ENCODE measurements around the gene CARMIL1.

Gene CARMIL1

GRCh38 chr6:25462235-25462897 is 183.2 kb downstream of the CARMIL1 start:
- Histone ChIP-seq H3K36me3 (no peaks in the 10 kb centered on the region), H3K4me3 (ENCODE audit: low read depth, low read length) (no peak overlapping the region), H3K27me3 (ENCODE audit: insufficient read depth, low read depth, severe bottlenecking) (no peaks in the 10 kb centered on the region), H3K9me3 (ENCODE audit: severe bottlenecking) (no peaks in the 10 kb centered on the region), H3K27ac (no peak overlapping the region)
- DNase-seq, result no peak
- TF ChIP-seq CTCF (IDR thresholded peaks at IDR 0.05; ENCODE audit: low read depth, low read length), result no peak

- DNase-seq, result no peak
These were observed 184.3 kb downstream of the CARMIL1 start for GRCh38 chr6:25463441-25463840.

GRCh38 chr6:25464225-25464624 is 185.1 kb downstream of the CARMIL1 start:
- no peak for TF ChIP-seq CTCF (IDR thresholded peaks at IDR 0.05; ENCODE audit: low read depth, low read length)
- Histone ChIP-seq H3K27ac (no peak overlapping the region), H3K9me3 (ENCODE audit: severe bottlenecking) (no peaks in the 10 kb centered on the region), H3K4me3 (ENCODE audit: low read depth, low read length) (no peak overlapping the region), H3K36me3 (no peaks in the 10 kb centered on the region), H3K27me3 (ENCODE audit: insufficient read depth, low read depth, severe bottlenecking) (no peaks in the 10 kb centered on the region)
- DNase-seq, result no peak

More at GRCh38 chr6:25463441-25463840, 184.3 kb downstream of the CARMIL1 start:
- TF ChIP-seq CTCF (IDR thresholded peaks at IDR 0.05; ENCODE audit: low read depth, low read length), result no peak
- Histone ChIP-seq H3K9me3 (ENCODE audit: severe bottlenecking) (no peaks in the 10 kb centered on the region), H3K36me3 (no peaks in the 10 kb centered on the region), H3K27me3 (ENCODE audit: insufficient read depth, low read depth, severe bottlenecking) (no peaks in the 10 kb centered on the region), H3K27ac (no peak overlapping the region), H3K4me3 (ENCODE audit: low read depth, low read length) (no peak overlapping the region)

GRCh38 chr6:25465941-25466340 is 186.8 kb downstream of the CARMIL1 start:
- Histone ChIP-seq H3K9me3 (ENCODE audit: severe bottlenecking) (no peaks in the 10 kb centered on the region), H3K27me3 (ENCODE audit: insufficient read depth, low read depth, severe bottlenecking) (no peaks in the 10 kb centered on the region), H3K27ac (no peak overlapping the region), H3K36me3 (no peaks in the 10 kb centered on the region), H3K4me3 (ENCODE audit: low read depth, low read length) (no peak overlapping the region)
- DNase-seq, result no peak
- TF ChIP-seq CTCF (IDR thresholded peaks at IDR 0.05; ENCODE audit: low read depth, low read length), result no peak

GRCh38 chr6:25468881-25469280 is 189.7 kb downstream of the CARMIL1 start:
- no peak for DNase-seq
- Histone ChIP-seq H3K9me3 (ENCODE audit: severe bottlenecking) (no peaks in the 10 kb centered on the region), H3K27ac (no peak overlapping the region), H3K4me3 (ENCODE audit: low read depth, low read length) (no peak overlapping the region), H3K27me3 (ENCODE audit: insufficient read depth, low read depth, severe bottlenecking) (no peaks in the 10 kb centered on the region), H3K36me3 (no peaks in the 10 kb centered on the region)
- no peak for TF ChIP-seq CTCF (IDR thresholded peaks at IDR 0.05; ENCODE audit: low read depth, low read length)
